Hematopoietic multipotent progenitor cell treated with erythropoietin and hydrocortisone succinate and interleukin-3 and kit ligand, for 8 days (in vitro differentiated cells): ENCODE measurements around the gene SYNE2.
"Not testable (repeated sequence)": the region's sequence is repeated elsewhere in the genome, so short reads cannot be mapped to it uniquely, and the experiment has no call there.

Experiments used
- DNase-seq: peaks from one replicate; pipeline ENCODE4 v3.0.0-alpha.2; 2015

SYNE2 gene

GRCh38 chr14:64202716-64203115 is 349.9 kb downstream of the SYNE2 start:
- no peak for DNase-seq

GRCh38 chr14:64203366-64204006 is 350.7 kb downstream of the SYNE2 start:
- no peak for DNase-seq

DNA sequence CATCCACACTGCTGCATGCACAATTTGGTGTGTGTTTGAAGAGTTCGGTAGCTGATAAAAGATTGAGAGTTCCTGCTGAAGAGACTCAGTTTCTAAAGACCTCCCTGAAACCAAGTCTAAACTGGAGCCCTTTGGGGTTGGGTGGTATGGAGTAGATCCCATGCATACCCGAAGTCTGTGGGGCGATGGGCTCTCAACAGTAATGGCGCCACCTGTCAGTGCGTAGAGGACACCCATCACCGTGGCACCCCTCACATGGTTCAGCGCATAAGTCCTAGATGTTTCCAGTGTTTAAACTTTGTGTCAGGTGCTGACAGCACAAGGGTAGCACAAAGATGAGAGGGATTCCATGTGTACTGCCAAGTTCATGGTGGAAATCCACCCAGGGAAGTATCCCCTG is 355.5 kb downstream of the SYNE2 start:
- no peak for DNase-seq

DNA sequence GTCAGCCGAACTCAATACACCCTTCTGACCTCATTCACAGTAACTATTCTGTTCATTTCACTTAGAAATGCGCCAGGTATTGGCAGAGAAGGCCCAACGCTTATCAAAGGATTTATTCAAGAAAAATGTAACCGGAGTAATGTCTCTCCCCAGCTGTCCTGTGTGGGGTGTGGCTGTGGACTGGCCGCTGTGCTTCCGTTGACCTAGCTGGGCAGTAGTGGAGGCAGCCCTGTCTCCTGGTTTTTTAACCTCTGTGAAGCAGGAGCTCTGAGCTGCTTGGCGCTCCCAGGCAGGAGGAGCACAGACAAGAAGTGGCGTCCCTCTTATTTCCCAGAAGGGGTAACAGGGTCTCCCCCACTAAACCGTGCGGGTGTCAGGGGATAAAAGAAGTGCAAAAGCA is 356.2 kb downstream of the SYNE2 start:
- DNase-seq: no peak

DNA sequence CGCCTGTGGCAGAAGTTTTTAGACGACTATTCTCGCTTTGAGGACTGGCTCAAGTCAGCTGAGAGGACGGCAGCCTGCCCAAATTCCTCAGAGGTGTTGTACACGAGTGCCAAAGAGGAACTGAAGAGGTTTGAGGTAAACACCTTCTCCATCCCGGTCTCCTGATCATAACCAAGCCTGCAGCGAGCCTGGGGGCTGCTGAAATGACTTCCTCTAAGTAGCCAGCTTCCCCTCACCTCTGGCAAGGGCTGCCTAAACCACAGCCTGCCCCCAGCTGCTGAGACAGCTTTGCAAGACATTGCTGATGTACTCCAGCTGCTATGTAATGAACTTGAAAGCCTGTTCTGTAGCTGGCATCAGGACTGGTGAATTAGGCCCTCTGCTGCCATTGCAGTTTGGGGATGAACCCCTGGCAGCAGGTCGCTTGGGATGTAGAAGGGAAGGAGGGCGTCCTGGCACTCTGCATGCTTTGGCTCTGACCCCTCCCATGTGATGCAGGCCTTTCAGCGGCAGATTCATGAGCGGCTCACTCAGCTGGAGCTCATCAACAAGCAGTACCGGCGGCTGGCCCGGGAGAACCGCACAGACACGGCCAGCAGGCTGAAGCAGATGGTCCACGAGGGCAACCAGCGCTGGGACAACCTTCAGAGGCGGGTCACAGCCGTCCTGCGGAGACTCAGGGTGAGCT is 356.8 kb downstream of the SYNE2 start:
- DNase-seq: no peak

GRCh38 chr14:64210216-64210615 is 357.4 kb downstream of the SYNE2 start:
- no peak for DNase-seq

GRCh38 chr14:64210912-64211311 is 358.1 kb downstream of the SYNE2 start:
- not testable (repeated sequence) for DNase-seq

DNA sequence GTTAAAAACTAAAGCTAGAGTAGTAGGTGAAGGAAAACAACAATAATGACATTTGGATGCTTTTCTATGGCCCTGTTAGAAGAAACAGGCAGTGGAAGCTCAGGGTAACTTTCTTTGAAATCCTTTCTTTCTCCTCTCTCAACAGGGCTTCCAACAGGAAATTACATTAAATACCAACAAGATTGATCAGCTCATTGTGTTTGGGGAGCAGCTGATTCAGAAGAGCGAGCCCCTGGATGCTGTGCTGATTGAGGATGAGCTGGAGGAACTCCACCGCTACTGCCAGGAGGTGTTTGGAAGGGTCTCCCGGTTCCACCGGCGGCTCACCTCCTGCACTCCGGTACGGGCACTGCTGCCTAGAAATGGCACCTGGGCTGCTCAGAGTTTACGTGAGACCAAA is 359.9 kb downstream of the SYNE2 start:
- DNase-seq: no peak

GRCh38 chr14:64213086-64213485 is 360.3 kb downstream of the SYNE2 start:
- no peak for DNase-seq

DNA sequence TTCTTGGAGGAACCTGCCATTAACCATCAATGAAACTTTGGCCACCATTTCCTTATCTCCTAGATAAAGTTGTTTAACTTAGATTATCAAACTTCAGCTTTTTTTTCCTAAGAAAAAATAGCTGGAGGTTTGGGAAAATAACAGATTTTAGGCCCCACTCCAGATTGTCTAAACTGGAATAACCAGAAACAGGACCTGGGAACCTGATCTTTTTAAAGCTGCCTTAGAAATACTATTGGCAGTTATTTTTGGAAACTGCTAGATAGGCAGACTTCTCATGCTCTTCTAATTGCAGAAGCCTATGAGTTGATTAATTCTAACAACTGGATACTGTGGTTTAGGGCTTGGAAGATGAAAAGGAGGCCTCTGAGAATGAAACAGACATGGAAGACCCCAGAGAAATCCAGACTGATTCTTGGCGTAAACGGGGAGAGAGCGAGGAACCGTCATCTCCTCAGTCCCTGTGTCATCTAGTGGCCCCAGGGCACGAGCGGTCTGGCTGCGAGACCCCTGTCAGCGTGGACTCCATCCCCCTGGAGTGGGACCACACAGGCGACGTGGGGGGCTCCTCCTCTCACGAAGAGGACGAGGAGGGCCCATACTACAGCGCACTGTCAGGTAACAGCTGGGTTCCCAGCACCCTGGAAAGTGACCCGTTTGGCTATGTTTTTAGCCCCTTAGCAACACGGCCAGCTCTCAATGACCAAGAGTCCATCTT is 361.2 kb downstream of the SYNE2 start:
- no peak for DNase-seq

DNA sequence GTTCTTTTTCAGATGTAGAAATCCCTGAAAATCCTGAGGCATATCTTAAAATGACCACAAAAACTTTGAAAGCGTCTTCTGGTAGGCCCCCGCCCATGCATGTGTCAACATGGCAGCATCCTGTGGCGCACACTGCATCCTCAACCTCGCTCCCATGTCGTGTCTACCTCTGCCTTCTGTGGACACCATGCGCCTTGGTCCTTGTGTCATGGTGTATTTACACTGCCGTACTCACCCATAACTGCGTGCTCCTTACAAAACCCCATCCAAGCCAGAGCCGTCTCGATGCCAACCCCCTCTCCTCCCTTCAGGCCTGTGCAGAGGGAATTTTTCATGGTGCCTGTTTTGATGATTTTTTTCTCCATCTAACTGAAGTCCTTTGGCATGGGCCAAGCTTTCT is 362.5 kb downstream of the SYNE2 start:
- no peak for DNase-seq

DNA sequence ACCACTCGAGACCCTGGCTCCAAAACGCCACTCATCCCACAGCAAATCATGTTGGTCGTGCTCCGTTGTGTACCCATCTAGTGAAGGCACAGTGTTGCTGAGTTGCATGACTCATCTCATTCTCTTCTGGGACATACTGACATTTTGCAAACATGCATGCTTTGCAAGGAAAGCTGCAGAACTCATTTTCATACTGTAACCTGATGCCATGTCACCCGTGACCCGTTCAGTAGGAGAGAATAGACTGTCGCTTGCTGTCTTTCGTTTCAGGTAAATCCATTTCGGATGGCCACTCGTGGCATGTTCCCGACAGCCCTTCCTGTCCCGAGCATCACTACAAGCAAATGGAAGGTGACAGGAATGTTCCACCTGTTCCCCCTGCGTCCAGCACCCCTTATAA is 363.2 kb downstream of the SYNE2 start:
- no peak for DNase-seq

DNA sequence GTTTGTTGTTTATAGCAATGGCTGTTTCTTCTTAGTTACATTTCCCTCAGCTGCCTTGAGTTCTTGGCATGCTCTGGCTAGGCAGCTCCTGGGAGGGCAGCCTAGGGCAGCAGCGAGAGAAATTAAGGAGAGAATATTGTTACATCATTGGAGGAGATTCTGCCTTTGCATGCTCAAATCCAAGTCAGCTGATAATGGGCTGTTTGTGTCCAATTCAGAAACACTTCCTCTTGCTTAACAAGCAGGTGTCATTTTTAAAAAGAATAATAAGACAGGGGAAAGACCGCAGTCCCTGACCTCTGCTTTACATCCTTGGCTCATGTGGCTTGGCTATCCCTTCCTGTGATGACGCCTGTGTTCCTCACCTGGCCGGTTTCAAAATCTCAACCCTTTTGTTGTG is 364.5 kb downstream of the SYNE2 start:
- DNase-seq: no peak

- DNase-seq: peak; percentile 43
Measured at GRCh38 chr14:64217834-64218233, 365.0 kb downstream of the SYNE2 start.

GRCh38 chr14:64218344-64219240 is 365.8 kb downstream of the SYNE2 start:
- DNase-seq: peak; percentile 18

DNA sequence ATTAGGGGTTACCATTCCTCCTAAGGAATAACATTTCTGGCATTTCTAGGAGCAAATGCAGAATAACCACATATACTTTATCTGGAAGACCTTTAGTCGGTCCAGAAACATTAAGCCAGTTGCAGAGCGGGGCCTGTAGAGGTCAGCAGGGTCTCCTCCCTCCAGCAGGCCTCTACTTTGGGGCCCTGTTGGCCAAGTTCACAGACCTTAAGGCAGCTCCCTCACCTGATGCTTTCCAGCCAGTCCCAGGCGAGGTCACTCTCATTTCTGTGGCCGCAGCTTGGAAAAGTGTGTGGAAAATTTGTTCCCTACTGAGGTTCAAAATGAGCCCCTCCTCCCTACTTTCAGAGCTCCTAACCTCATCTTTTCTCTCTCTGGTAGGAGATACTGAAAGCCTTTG is 367.3 kb downstream of the SYNE2 start:
- DNase-seq: no peak

- peak; percentile 60 for DNase-seq
Measured at GRCh38 chr14:64220466-64220865, 367.7 kb downstream of the SYNE2 start.

- DNase-seq: no peak
Measured at GRCh38 chr14:64221391-64222003, 368.7 kb downstream of the SYNE2 start.

- DNase-seq: no peak
Measured at GRCh38 chr14:64225151-64225757, 372.4 kb downstream of the SYNE2 start.

DNA sequence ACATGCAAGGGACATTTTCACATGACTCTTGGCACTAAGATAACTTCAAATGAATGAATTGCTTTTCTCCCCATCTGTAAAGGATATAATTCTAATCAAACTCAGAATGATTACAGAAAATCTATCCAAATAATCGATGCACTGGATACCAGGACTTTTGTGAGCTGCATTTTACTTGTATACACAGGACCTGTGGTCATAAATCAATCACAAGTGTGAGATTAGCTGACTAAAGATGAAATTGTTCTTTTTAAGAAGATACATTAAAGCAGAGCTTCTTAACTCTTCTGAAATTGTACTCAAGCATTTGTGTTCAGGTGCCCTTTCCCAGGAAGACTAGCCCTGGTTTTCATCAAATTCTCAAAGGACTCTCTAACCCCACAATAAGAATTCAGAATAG is 375.1 kb downstream of the SYNE2 start:
- DNase-seq: no peak

GRCh38 chr14:64229489-64229888 is 376.7 kb downstream of the SYNE2 start:
- no peak for DNase-seq
